ENCODE results near the gene C10orf90. TPM values are rescaled to one million over a fixed set of nuclear protein-coding genes. Genes with fewer than 3 reads are reported as not detected.
A peak's percentile ranks its signal among the peaks of the same experiment; 100 is the strongest.

C10orf90 gene
- total and polyA plus RNA-seq, 2 experiments from 2014 or later = not detected

DNA sequence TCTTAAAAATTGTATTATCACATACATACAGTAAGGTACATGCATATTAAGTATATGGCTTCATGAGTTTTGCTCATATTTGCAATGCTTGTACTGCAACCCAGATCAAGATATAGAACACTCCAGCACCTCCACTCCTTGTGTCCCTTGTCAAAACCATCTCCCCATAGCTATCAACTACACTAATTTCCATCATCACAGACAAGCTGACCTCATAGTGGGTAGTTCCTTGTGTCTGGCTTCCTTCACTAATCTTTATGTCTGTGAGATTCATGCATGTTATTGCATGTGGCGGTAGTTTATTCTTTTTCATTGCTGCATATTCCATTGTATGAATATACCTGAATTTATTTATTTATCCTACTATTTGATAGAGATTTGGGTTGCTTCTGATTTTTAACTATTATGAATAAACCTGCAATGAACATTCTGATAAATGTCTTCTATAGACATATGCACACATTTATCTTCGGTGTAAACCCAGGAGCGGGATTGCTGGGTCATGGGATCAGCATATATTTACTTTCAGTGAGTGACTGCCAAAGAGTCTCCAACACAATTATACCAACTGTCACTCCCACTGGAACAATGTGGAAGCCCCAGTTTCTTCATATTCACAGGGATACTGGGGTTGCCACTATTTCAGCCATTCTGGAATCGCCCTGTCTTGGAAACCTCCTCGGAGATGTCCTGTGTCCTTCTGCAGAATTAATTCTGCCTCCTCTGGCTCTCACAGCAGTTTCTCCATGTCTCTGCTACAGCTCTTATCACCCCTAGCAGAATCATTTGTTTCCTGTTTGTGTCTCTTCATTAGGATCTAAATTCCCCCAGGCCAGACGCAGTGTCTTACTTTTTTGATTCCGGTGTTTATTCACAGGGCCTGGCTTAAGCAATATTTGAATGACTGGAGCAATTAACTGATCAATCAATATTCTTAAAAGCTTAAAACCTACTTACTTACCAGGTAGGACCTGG lies 267.5 kb downstream of the C10orf90 start:
- Histone ChIP-seq H3K9me3 (ENCODE audit: low read depth) (no peaks in the 10 kb centered on the region), H3K27ac (no peak overlapping the region)

DNA sequence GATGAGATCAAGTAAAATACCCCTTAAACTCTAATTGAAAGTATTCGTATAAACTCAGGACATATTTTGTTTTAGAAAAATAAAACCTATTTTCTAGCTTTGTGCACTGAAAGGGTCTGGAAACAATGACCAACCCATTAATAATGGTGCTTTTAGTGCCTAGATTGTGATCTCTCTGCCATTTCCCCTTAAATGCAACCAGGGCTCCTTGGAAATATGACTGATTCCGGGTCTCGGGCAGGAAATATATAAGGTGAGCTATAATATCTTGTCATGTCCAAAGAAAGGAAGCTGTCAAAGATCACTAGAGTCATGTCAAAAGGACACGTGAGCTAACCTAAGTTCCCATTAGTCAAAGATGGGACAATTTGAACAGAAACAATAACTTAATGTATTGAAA lies 269.9 kb downstream of the C10orf90 start:
- no peaks in the 10 kb centered on the region for H3K9me3 ChIP-seq (ENCODE audit: low read depth)
- no peaks in the 10 kb centered on the region for H3K27me3 ChIP-seq
- no peak overlapping the region for H3K27ac ChIP-seq
- no peaks in the 10 kb centered on the region for H3K4me1 ChIP-seq (ENCODE audit: low read depth)
- TF ChIP-seq, protein P1, sequence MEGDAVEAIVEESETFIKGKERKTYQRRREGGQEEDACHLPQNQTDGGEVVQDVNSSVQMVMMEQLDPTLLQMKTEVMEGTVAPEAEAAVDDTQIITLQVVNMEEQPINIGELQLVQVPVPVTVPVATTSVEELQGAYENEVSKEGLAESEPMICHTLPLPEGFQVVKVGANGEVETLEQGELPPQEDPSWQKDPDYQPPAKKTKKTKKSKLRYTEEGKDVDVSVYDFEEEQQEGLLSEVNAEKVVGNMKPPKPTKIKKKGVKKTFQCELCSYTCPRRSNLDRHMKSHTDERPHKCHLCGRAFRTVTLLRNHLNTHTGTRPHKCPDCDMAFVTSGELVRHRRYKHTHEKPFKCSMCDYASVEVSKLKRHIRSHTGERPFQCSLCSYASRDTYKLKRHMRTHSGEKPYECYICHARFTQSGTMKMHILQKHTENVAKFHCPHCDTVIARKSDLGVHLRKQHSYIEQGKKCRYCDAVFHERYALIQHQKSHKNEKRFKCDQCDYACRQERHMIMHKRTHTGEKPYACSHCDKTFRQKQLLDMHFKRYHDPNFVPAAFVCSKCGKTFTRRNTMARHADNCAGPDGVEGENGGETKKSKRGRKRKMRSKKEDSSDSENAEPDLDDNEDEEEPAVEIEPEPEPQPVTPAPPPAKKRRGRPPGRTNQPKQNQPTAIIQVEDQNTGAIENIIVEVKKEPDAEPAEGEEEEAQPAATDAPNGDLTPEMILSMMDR (IDR thresholded peaks at IDR 0.05; ENCODE audit: low read depth, low read length) = no peak
- H3K4me3 ChIP-seq = no peak overlapping the region
- DNase-seq (ENCODE audit: low read depth in 1 of 2, low spot score in 1 of 2) = no peak
- H3K36me3 ChIP-seq = no peaks in the 10 kb centered on the region

More for the DNA sequence above, 267.5 kb downstream of the C10orf90 start:
- no peaks in the 10 kb centered on the region for H3K27me3 ChIP-seq
- no peak overlapping the region for H3K4me3 ChIP-seq
- no peaks in the 10 kb centered on the region for H3K4me1 ChIP-seq (ENCODE audit: low read depth)
- TF ChIP-seq, protein P1 (IDR thresholded peaks at IDR 0.05; ENCODE audit: low read depth, low read length) = no peak
- no peaks in the 10 kb centered on the region for H3K36me3 ChIP-seq
- DNase-seq (ENCODE audit: low read depth in 1 of 2, low spot score in 1 of 2) = no peak

DNA sequence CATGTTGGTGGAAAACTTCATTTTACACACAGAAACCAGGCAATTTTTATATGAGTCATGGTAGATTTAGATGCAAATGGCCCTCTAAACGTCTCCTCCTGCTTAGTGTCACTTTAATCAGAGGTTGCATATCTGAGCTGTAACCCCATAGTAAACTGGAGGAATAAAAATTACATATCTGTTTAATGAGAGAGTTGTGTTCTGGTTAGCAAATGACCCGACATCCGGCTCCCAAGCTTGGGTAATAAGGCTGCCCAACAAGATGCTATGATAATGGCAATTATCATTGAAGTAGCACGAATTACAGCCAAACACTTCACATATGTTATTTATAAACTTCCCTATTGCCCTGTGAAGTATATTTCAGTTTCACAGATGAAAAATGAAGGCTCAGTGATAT lies 271.6 kb downstream of the C10orf90 start:
- no peak overlapping the region for H3K4me3 ChIP-seq
- H3K9me3 ChIP-seq (ENCODE audit: low read depth) = no peaks in the 10 kb centered on the region
- no peak for DNase-seq (ENCODE audit: low read depth in 1 of 2, low spot score in 1 of 2)
- TF ChIP-seq, protein P1 (IDR thresholded peaks at IDR 0.05; ENCODE audit: low read depth, low read length) = no peak
- H3K36me3 ChIP-seq = no peaks in the 10 kb centered on the region
- no peaks in the 10 kb centered on the region for H3K27me3 ChIP-seq
- no peaks in the 10 kb centered on the region for H3K4me1 ChIP-seq (ENCODE audit: low read depth)
- no peak overlapping the region for H3K27ac ChIP-seq

DNA sequence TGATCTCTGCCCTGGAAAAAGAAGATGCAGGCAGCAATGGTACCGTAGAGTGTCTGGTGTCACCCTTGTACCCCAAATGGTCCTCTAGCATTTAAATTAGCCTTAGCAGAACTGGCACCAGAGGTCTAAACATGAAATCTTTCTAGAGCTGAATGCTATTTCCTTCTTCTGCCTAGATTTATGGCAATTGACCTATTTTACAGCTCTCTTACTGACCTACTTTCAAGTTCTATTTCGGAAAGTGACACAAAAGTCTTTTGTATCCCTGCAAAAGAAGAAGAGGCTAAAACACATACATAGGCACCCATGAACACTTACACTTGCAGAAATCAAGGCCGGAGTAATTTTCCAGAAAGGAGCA lies 272.1 kb downstream of the C10orf90 start:
- Histone ChIP-seq H3K36me3 (no peaks in the 10 kb centered on the region), H3K9me3 (ENCODE audit: low read depth) (no peaks in the 10 kb centered on the region), H3K4me1 (ENCODE audit: low read depth) (no peaks in the 10 kb centered on the region), H3K4me3 (no peak overlapping the region), H3K27me3 (no peaks in the 10 kb centered on the region), H3K27ac (no peak overlapping the region)
- TF ChIP-seq, protein P1 (IDR thresholded peaks at IDR 0.05; ENCODE audit: low read depth, low read length) = no peak
- no peak for DNase-seq (ENCODE audit: low read depth in 1 of 2, low spot score in 1 of 2)

DNA sequence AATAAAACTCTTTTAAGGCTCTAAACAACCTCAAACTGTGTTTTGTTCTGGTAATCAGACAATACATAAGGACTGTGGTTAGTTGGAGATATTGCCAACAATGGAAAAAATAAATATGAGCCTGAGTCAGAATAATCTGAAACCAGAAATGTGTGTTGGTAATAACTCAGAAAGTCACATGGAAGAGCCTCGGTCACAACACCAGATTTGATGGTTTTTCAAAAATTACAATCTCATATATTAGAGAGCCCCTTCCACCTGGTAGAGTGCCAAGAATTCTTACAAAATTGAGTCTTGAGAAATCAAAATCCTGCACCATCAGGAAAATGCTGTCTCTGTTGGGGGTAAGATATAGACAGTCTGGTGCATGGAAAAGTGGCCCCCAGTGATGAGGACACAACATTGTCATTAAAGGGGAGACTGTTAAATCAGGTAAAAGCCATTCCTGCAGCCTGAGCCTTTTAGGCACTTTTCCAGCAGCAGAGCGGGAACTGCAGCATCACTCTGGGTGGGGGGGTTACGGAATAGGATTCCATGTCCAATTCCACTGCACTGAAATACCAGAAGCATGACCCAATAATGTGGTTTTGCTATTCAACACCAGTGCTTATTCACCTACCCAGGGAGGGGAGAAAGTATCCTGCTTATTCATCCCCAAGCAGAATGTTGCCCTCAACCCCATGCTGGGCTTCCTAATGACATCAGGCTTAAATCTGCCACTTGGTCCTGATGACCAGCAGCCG lies 272.7 kb downstream of the C10orf90 start:
- H3K27me3 ChIP-seq = no peaks in the 10 kb centered on the region
- TF ChIP-seq, protein P1 (IDR thresholded peaks at IDR 0.05; ENCODE audit: low read depth, low read length) = no peak
- H3K4me3 ChIP-seq = no peak overlapping the region
- H3K36me3 ChIP-seq = no peaks in the 10 kb centered on the region
- no peaks in the 10 kb centered on the region for H3K9me3 ChIP-seq (ENCODE audit: low read depth)
- no peaks in the 10 kb centered on the region for H3K4me1 ChIP-seq (ENCODE audit: low read depth)
- no peak overlapping the region for H3K27ac ChIP-seq
- DNase-seq (ENCODE audit: low read depth in 1 of 2, low spot score in 1 of 2) = peak in 1 of 2 donors; percentile 95

Measured in cardiac muscle cell (in vitro differentiated cells and primary cell).